Uterus (tissue), 4 donors: ENCODE measurements around the gene ZBTB7C. TPM values are rescaled to one million over a fixed set of nuclear protein-coding genes. Genes with fewer than 3 reads are reported as not detected.

ENCODE experiments used
- DNase-seq, 2 donors: peaks; one replicate each; pipeline ENCODE4 v3.0.0-alpha.2; 2019 to 2020
- H3K27ac ChIP-seq, 2 donors: fragments of 200-600 bp; sonication (generic); 1 replicate in 1 of 2; 2 replicates in 1 of 2; pipeline ENCODE4 v1.5.1; 2016 to 2018
- H3K27me3 ChIP-seq, 2 donors: fragments of 200-600 bp; sonication (generic); one replicate each; pipeline ENCODE4 v1.5.1; 2018 to 2019; ENCODE audit warnings: control low read depth in 1 of 2
- H3K36me3 ChIP-seq, 2 donors: fragments of 200-600 bp; sonication (generic); one replicate each; pipeline ENCODE4 v1.5.1; 2019; ENCODE audit warnings: control low read depth in 1 of 2
- H3K4me1 ChIP-seq, 2 donors: fragments of 200-600 bp; sonication (generic); one replicate each; pipeline ENCODE4 v1.5.1; 2018 to 2019; ENCODE audit warnings: control low read depth in 1 of 2
- H3K4me3 ChIP-seq, 2 donors: fragments of 200-600 bp; sonication (generic); 1 replicate in 1 of 2; 2 replicates in 1 of 2; pipeline ENCODE4 v1.5.1; 2018 to 2019; ENCODE audit warnings: mild to moderate bottlenecking in 1 of 2
- H3K9me3 ChIP-seq, 2 donors: fragments of 200-600 bp; sonication (generic); one replicate each; pipeline ENCODE4 v1.5.1; 2019; ENCODE audit warnings: control low read depth in 1 of 2
- CTCF ChIP-seq, 4 experiments: fragments of 200-600 bp in 2 of 4; fragments of 450-650 bp in 2 of 4; sonication (generic) in 2 of 4; IDR thresholded peaks; one replicate each; pipeline ENCODE4 v1.5.1; 2016 to 2019; ENCODE audit warnings: antibody characterized with exemption in 4 of 4, mild to moderate bottlenecking in 2 of 4, moderate library complexity in 1 of 4
- POLR2A ChIP-seq, 2 donors: fragments of 450-650 bp; IDR thresholded peaks; one replicate each; pipeline ENCODE4 v1.6.1; 2016; ENCODE audit warnings: antibody characterized with exemption in 2 of 2, mild to moderate bottlenecking in 1 of 2, moderate library complexity in 1 of 2
- intact Hi-C: fragments of 100-400 bp; cut with DNase I; formaldehyde crosslinking; loops from one replicate; pipeline ENCODE4 v1.15.1; 2023; ENCODE audit warnings: low total_unique reads
- total RNA-seq, 4 donors: library from RNA; depleted of rRNA in 3 of 4; stranded (reverse); fragments of >200 nt in 3 of 4; gene quantifications; one replicate each; pipeline versions ENCODE4 v1.1.0 to v1.2.4, GENCODE V29; 2014 to 2023
- donor health status: DM: yes; HTN: yes; CAD: no.

Gene ZBTB7C
- total RNA-seq, 4 donors from 2014 or later = 1.0 to 11.2 (median 7.9) TPM

GRCh38 chr18:48048251-48048650 lies 360.9 kb downstream of the ZBTB7C start:
- Histone ChIP-seq H3K27me3 (no peaks in the 10 kb centered on the region), H3K27ac (no peak overlapping the region), H3K36me3 (no peaks in the 10 kb centered on the region), H3K9me3 (no peaks in the 10 kb centered on the region), H3K4me1 (no peaks in the 10 kb centered on the region), H3K4me3 (no peak overlapping the region)
- no peak for TF ChIP-seq POLR2A (IDR thresholded peaks at IDR 0.05)
- TF ChIP-seq CTCF (IDR thresholded peaks at IDR 0.05) = no peak
- no peak for DNase-seq
- intact Hi-C loops = no loop called here

DNA sequence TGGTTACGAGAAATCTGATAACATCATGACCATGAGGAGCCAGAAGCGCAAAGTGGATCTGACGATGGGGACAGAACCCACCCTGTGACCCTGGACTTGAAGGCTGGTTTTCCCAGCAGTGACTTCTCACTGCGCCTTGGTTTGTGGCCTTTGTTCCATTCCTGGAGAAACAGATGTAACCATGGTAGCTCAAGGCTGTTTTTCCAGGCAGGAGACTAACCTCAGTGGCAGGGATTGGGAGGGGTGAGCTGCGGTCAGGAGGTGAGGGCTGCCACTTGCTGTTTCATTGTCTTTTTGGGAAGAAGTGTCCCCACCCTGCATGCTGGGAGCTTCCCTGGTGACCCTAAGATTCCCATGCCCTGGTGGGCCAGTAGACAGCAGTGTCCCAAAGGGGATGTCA lies 362.3 kb downstream of the ZBTB7C start:
- Histone ChIP-seq H3K36me3 (no peaks in the 10 kb centered on the region), H3K27me3 (no peaks in the 10 kb centered on the region), H3K4me1 (no peaks in the 10 kb centered on the region), H3K27ac (no peak overlapping the region), H3K9me3 (no peaks in the 10 kb centered on the region), H3K4me3 (no peak overlapping the region)
- no peak for TF ChIP-seq CTCF (IDR thresholded peaks at IDR 0.05)
- no peak for TF ChIP-seq POLR2A (IDR thresholded peaks at IDR 0.05)
- intact Hi-C loops = no loop called here
- DNase-seq = no peak

GRCh38 chr18:48045744-48046143 lies 363.4 kb downstream of the ZBTB7C start:
- DNase-seq = no peak
- Histone ChIP-seq H3K4me1 (no peaks in the 10 kb centered on the region), H3K27me3 (no peaks in the 10 kb centered on the region), H3K36me3 (no peaks in the 10 kb centered on the region), H3K9me3 (no peaks in the 10 kb centered on the region), H3K4me3 (no peak overlapping the region), H3K27ac (no peak overlapping the region)
- intact Hi-C loops = no loop called here
- TF ChIP-seq CTCF (IDR thresholded peaks at IDR 0.05) (no peak), POLR2A (IDR thresholded peaks at IDR 0.05) (no peak)

DNA sequence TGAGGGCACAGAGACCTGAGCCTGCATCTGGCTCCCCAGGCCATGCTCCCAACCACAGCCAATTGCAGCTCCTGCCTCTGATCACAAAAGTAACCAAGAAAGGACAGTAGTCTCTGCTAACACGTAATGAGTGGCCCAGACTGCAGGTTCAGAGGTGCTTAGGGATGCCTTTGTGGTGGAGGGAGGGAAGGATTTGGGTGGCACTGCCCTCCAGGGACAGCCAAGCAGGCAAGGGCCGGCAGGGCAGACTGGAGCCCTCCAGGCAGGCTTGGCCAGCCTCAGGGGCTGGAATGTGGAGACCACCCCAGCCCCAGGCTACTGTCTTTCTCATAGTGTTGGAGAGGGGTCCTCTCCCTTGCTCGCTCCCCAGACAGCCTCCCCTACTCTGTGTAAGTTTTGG lies 364.2 kb downstream of the ZBTB7C start:
- no peak for DNase-seq
- Histone ChIP-seq H3K4me1 (no peaks in the 10 kb centered on the region), H3K9me3 (no peaks in the 10 kb centered on the region), H3K36me3 (no peaks in the 10 kb centered on the region), H3K4me3 (no peak overlapping the region), H3K27me3 (no peaks in the 10 kb centered on the region), H3K27ac (no peak overlapping the region)
- TF ChIP-seq POLR2A (IDR thresholded peaks at IDR 0.05) (no peak), CTCF (IDR thresholded peaks at IDR 0.05) (no peak)
- intact Hi-C loops = no loop called here

GRCh38 chr18:48043166-48043565 lies 366.0 kb downstream of the ZBTB7C start:
- intact Hi-C loops = no loop called here
- H3K9me3 ChIP-seq = no peaks in the 10 kb centered on the region
- H3K4me1 ChIP-seq = no peaks in the 10 kb centered on the region
- no peak for TF ChIP-seq CTCF (IDR thresholded peaks at IDR 0.05)
- TF ChIP-seq POLR2A (IDR thresholded peaks at IDR 0.05) = no peak
- no peak overlapping the region for H3K27ac ChIP-seq
- DNase-seq = no peak
- no peak overlapping the region for H3K4me3 ChIP-seq
- H3K36me3 ChIP-seq = no peaks in the 10 kb centered on the region
- H3K27me3 ChIP-seq = no peaks in the 10 kb centered on the region
